CD14-positive monocyte (primary cell): ENCODE data around the gene CPN2. TPM values are rescaled to one million over a fixed set of nuclear protein-coding genes. Genes with fewer than 3 reads are reported as not detected.

Experiments used
- DNase-seq, 3 donors: peaks; one replicate each; pipeline ENCODE4 v3.0.0-alpha.2; 2011 to 2022
- H2AFZ ChIP-seq: 2 replicates; pipeline ENCODE4 v1.6.0; 2012; ENCODE audit warnings: mild to moderate bottlenecking, low read depth, low read length, inconsistent platforms; ENCODE audit not compliant: insufficient read depth, poor library complexity, severe bottlenecking
- H3K27ac ChIP-seq, 2 donors: 1 replicate in 1 of 2; 2 replicates in 1 of 2; pipeline ENCODE4 v1.5.1; 2012 to 2013; ENCODE audit warnings: low read length in 2 of 2, control low read depth in 1 of 2, inconsistent platforms in 1 of 2, low read depth in 1 of 2, mild to moderate bottlenecking in 1 of 2
- H3K27me3 ChIP-seq, 2 donors: one replicate each; pipeline versions ENCODE4 v1.6.0 to v1.6.1; 2011 to 2013; ENCODE audit warnings: low read length in 2 of 2; ENCODE audit not compliant: control insufficient read depth in 2 of 2, insufficient read depth in 2 of 2
- H3K36me3 ChIP-seq, 2 donors: replicated peaks in 1 of 2; 1 replicate in 1 of 2; 2 replicates in 1 of 2; pipeline versions ENCODE4 v1.5.1 to v1.6.1; 2012 to 2013; ENCODE audit warnings: low read length in 2 of 2, control low read depth in 1 of 2, inconsistent platforms in 1 of 2, mild to moderate bottlenecking in 1 of 2; ENCODE audit not compliant: insufficient read depth in 2 of 2, control insufficient read depth in 1 of 2
- H3K4me1 ChIP-seq, 2 donors: 1 replicate in 1 of 2; 2 replicates in 1 of 2; pipeline versions ENCODE4 v1.5.1 to v1.6.1; 2012 to 2013; ENCODE audit warnings: low read length in 2 of 2, control low read depth in 1 of 2, inconsistent platforms in 1 of 2, mild to moderate bottlenecking in 1 of 2, moderate library complexity in 1 of 2; ENCODE audit not compliant: insufficient read depth in 2 of 2, control insufficient read depth in 1 of 2
- H3K4me2 ChIP-seq: replicated peaks from 2 replicates; pipeline ENCODE3; 2012; ENCODE audit warnings: low read length, moderate library complexity, mild to moderate bottlenecking; ENCODE audit not compliant: poor library complexity, severe bottlenecking; ENCODE audit errors: extremely low read depth
- H3K4me3 ChIP-seq, 3 experiments: fragments of 200-600 bp in 1 of 3; sonication (generic) in 1 of 3; replicated peaks in 1 of 3; 1 replicate in 2 of 3; 2 replicates in 1 of 3; pipeline ENCODE4 v1.5.1; 2011 to 2013; ENCODE audit warnings: low read length in 3 of 3, mild to moderate bottlenecking in 3 of 3, control low read depth in 2 of 3, low read depth in 2 of 3, inconsistent platforms in 1 of 3, moderate library complexity in 1 of 3
- H3K79me2 ChIP-seq: 2 replicates; pipeline ENCODE4 v1.6.0; 2012; ENCODE audit warnings: mild to moderate bottlenecking, control low read depth, inconsistent platforms, low read length, moderate library complexity; ENCODE audit not compliant: insufficient read depth
- H3K9ac ChIP-seq: 2 replicates; pipeline ENCODE4 v1.6.0; 2017; ENCODE audit warnings: low read length, mild to moderate bottlenecking; ENCODE audit not compliant: insufficient read depth, poor library complexity, severe bottlenecking
- H3K9me3 ChIP-seq, 2 donors: replicated peaks in 1 of 2; 1 replicate in 1 of 2; 2 replicates in 1 of 2; pipeline versions ENCODE4 v1.5.1 to v1.6.1; 2012 to 2013; ENCODE audit warnings: low read length in 2 of 2, control low read depth in 1 of 2; ENCODE audit not compliant: control insufficient read depth in 1 of 2, insufficient read depth in 1 of 2
- H4K20me1 ChIP-seq: 2 replicates; pipeline ENCODE4 v1.6.0; 2012; ENCODE audit warnings: mild to moderate bottlenecking, low read length, control low read depth, moderate library complexity; ENCODE audit not compliant: insufficient read depth
- H3K27ac Mint-ChIP-seq, 7 donors: one replicate each; pipeline ENCODE4 v1.8.0; 2020; ENCODE audit warnings: mild to moderate bottlenecking in 7 of 7, mixed read lengths in 7 of 7, moderate library complexity in 6 of 7, inconsistent platforms in 2 of 7
- H3K27me3 Mint-ChIP-seq, 3 donors: one replicate each; pipeline ENCODE4 v1.8.0; 2021 to 2022; ENCODE audit warnings: low read depth in 3 of 3, mild to moderate bottlenecking in 3 of 3, mixed read lengths in 3 of 3, moderate library complexity in 3 of 3, inconsistent platforms in 1 of 3
- H3K36me3 Mint-ChIP-seq, 2 donors: one replicate each; pipeline ENCODE4 v1.8.0; 2020; ENCODE audit warnings: mixed read lengths in 2 of 2, inconsistent platforms in 1 of 2, mild to moderate bottlenecking in 1 of 2
- H3K4me1 Mint-ChIP-seq: one replicate; pipeline ENCODE4 v1.8.0; 2020; ENCODE audit warnings: mild to moderate bottlenecking, mixed read lengths
- H3K4me3 Mint-ChIP-seq, 2 donors: one replicate each; pipeline ENCODE4 v1.8.0; 2020; ENCODE audit warnings: mild to moderate bottlenecking in 2 of 2, mixed read lengths in 2 of 2, moderate library complexity in 1 of 2
- H3K9me3 Mint-ChIP-seq, 7 donors: one replicate each; pipeline ENCODE4 v1.8.0; 2020 to 2022; ENCODE audit warnings: mixed read lengths in 7 of 7, mild to moderate bottlenecking in 6 of 7, moderate library complexity in 6 of 7, inconsistent platforms in 2 of 7
- WGBS: methylation state at CpG from one replicate; pipeline ENCODE4 v1.1.5; 2013; ENCODE audit warnings: missing lambda C conversion rate; ENCODE audit not compliant: insufficient coverage; 5-methylcytosine and 5-hydroxymethylcytosine counted together
- intact Hi-C, 2 donors: fragments of 100-400 bp; cut with micrococcal nuclease; formaldehyde crosslinking; loops; one replicate each; pipeline versions ENCODE4 v1.15.0 to v1.15.1; 2023
- polyA plus RNA-seq, 3 donors: library from polyadenylated mRNA; depleted of rRNA in 1 of 3; unstranded in 2 of 3; stranded (reverse) in 1 of 3; fragments of 300-500 nt in 2 of 3; fragments of >200 nt in 1 of 3; fragmentation: Illumina TruSeq in 2 of 3; gene quantifications; 1 replicate in 2 of 3; 2 replicates in 1 of 3; pipeline ENCODE4 v1.2.3, GENCODE V29; 2012 to 2021
- TF ChIP-seq, protein P1 (sequence below): fragments of 200-600 bp; IDR thresholded peaks from one replicate; pipeline ENCODE4 v1.8.0; 2022; ENCODE audit warnings: antibody characterized with exemption, mild to moderate bottlenecking

CPN2 gene
- polyA plus RNA-seq, 3 donors, result not detected

DNA sequence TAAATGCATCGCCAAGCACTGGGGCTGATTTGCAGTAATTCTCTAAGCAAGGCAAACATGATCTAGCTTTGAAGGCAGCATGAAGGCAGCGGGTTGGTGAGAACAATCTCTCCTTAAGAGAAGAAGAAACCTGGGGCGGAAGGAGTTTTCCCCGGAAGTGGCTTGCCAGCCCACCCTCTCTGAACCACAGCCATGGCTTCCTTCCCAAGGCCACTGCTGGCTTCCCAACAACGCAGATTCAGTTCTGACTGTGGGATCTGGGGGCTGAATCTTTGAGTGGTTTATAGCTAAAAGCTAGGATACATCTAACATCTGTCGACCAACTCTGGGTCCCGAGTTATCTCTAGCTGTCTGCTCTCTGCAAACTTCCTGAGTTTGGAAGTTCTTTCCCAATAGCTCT lies 4.3 kb upstream of the CPN2 start:
- Histone ChIP-seq H3K79me2 (no peaks in the 10 kb centered on the region), H3K9me3 (no peaks in the 10 kb centered on the region), H3K9ac (no peak overlapping the region), H3K27me3 (no peaks in the 10 kb centered on the region), H3K36me3 (no peaks in the 10 kb centered on the region), H3K27ac (no peak overlapping the region), H2AFZ (no peak overlapping the region), H3K4me3 (no peak overlapping the region), H3K4me1 (no peaks in the 10 kb centered on the region), H3K4me2 (no peak overlapping the region), H4K20me1 (no peaks in the 10 kb centered on the region)
- WGBS, result 69% methylated on average over 4 of the region's 7 CpGs
- Mint-ChIP-seq H3K4me3 (no peak overlapping the region), H3K27ac (no peak overlapping the region), H3K9me3 (peaks cover 0 to 3% (median 0%) of the 10 kb centered on the region in 7 donors), H3K4me1 (no peaks in the 10 kb centered on the region), H3K27me3 (peaks cover 2 to 7% (median 5%) of the 10 kb centered on the region in 3 donors), H3K36me3 (no peaks in the 10 kb centered on the region)
- TF ChIP-seq, protein P1, sequence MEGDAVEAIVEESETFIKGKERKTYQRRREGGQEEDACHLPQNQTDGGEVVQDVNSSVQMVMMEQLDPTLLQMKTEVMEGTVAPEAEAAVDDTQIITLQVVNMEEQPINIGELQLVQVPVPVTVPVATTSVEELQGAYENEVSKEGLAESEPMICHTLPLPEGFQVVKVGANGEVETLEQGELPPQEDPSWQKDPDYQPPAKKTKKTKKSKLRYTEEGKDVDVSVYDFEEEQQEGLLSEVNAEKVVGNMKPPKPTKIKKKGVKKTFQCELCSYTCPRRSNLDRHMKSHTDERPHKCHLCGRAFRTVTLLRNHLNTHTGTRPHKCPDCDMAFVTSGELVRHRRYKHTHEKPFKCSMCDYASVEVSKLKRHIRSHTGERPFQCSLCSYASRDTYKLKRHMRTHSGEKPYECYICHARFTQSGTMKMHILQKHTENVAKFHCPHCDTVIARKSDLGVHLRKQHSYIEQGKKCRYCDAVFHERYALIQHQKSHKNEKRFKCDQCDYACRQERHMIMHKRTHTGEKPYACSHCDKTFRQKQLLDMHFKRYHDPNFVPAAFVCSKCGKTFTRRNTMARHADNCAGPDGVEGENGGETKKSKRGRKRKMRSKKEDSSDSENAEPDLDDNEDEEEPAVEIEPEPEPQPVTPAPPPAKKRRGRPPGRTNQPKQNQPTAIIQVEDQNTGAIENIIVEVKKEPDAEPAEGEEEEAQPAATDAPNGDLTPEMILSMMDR, result no peak
- intact Hi-C loops, result no loop called here
- no peak for DNase-seq

DNA sequence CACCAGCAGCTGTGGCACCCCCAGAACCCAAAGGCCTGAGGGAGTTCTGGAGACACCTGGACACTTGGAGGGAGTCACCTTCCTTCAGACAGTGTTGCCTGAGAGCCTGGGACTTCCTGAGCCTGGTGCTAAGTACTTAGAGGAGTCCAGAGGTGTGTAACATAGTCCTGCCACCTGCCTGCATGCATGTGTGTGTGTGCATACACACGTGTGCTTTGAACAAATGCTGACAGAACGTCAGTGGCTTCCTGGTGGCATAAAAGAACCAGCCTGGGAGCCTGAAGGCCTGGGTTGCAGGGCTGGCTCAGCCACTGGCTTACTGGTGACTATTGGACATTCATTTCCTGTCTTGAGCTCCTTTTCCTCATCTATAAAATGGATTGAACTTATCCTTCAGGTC lies 3.2 kb upstream of the CPN2 start:
- H3K36me3 ChIP-seq, result no peaks in the 10 kb centered on the region
- Mint-ChIP-seq H3K4me1 (no peaks in the 10 kb centered on the region), H3K4me3 (no peak overlapping the region), H3K9me3 (no peaks in the 10 kb centered on the region), H3K27me3 (peaks cover 4 to 7% (median 5%) of the 10 kb centered on the region in 3 donors), H3K36me3 (no peaks in the 10 kb centered on the region), H3K27ac (no peak overlapping the region)
- H3K27me3 ChIP-seq, result no peaks in the 10 kb centered on the region
- no peak overlapping the region for H3K9ac ChIP-seq
- DNase-seq, result no peak
- no peak overlapping the region for H2AFZ ChIP-seq
- no peaks in the 10 kb centered on the region for H3K9me3 ChIP-seq
- TF ChIP-seq, protein P1, result no peak
- H3K4me3 ChIP-seq, result no peak overlapping the region
- H4K20me1 ChIP-seq, result no peaks in the 10 kb centered on the region
- H3K4me1 ChIP-seq, result no peaks in the 10 kb centered on the region
- H3K79me2 ChIP-seq, result no peaks in the 10 kb centered on the region
- WGBS, result 73% methylated on average over 2 of the region's 2 CpGs
- intact Hi-C loops, result no loop called here
- no peak overlapping the region for H3K27ac ChIP-seq
- H3K4me2 ChIP-seq, result no peak overlapping the region
